Measurements from ENCODE around the gene NRP2.

DNA sequence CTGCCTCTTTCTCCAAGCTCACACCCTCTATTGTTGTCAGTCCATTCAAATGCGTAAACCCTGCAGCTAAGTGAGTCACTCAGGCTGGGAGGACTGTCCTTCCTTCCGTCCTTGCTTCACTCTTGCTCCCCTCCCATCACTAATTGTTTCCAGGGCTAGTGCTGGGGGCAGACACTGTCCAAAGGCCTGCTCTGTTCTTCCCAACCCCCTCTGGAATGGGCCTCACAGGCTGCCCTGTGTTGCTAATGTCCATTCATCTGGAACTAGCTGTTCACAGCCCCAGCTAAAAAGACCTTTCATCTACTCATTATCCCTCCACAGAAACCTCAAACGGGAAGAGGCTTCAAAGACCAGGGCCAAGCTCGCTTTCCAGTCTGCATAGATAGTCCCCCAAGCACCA lies 31.9 kb upstream of the NRP2 start:
- no peak for TF ChIP-seq SIN3A (IDR thresholded peaks at IDR 0.05; ENCODE audit: low read depth)
- TF ChIP-seq TCF7L2 (IDR thresholded peaks at IDR 0.05; ENCODE audit: borderline replicate concordance, extremely low read depth, insufficient read depth, insufficient read length) = no peak
- TF ChIP-seq, protein P1, sequence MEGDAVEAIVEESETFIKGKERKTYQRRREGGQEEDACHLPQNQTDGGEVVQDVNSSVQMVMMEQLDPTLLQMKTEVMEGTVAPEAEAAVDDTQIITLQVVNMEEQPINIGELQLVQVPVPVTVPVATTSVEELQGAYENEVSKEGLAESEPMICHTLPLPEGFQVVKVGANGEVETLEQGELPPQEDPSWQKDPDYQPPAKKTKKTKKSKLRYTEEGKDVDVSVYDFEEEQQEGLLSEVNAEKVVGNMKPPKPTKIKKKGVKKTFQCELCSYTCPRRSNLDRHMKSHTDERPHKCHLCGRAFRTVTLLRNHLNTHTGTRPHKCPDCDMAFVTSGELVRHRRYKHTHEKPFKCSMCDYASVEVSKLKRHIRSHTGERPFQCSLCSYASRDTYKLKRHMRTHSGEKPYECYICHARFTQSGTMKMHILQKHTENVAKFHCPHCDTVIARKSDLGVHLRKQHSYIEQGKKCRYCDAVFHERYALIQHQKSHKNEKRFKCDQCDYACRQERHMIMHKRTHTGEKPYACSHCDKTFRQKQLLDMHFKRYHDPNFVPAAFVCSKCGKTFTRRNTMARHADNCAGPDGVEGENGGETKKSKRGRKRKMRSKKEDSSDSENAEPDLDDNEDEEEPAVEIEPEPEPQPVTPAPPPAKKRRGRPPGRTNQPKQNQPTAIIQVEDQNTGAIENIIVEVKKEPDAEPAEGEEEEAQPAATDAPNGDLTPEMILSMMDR (IDR thresholded peaks at IDR 0.05 in 2 of 3, conservative IDR thresholded peaks at IDR 0.05 in 1 of 3; ENCODE audit: borderline replicate concordance in 1 of 3, insufficient read depth in 1 of 3, low read depth in 2 of 3, low read length in 2 of 3) = no peak
- TF ChIP-seq EZH2 (IDR thresholded peaks at IDR 0.05) = no peak
- no peak for TF ChIP-seq CEBPB (IDR thresholded peaks at IDR 0.05; ENCODE audit: low read depth)
- TF ChIP-seq, protein P2, sequence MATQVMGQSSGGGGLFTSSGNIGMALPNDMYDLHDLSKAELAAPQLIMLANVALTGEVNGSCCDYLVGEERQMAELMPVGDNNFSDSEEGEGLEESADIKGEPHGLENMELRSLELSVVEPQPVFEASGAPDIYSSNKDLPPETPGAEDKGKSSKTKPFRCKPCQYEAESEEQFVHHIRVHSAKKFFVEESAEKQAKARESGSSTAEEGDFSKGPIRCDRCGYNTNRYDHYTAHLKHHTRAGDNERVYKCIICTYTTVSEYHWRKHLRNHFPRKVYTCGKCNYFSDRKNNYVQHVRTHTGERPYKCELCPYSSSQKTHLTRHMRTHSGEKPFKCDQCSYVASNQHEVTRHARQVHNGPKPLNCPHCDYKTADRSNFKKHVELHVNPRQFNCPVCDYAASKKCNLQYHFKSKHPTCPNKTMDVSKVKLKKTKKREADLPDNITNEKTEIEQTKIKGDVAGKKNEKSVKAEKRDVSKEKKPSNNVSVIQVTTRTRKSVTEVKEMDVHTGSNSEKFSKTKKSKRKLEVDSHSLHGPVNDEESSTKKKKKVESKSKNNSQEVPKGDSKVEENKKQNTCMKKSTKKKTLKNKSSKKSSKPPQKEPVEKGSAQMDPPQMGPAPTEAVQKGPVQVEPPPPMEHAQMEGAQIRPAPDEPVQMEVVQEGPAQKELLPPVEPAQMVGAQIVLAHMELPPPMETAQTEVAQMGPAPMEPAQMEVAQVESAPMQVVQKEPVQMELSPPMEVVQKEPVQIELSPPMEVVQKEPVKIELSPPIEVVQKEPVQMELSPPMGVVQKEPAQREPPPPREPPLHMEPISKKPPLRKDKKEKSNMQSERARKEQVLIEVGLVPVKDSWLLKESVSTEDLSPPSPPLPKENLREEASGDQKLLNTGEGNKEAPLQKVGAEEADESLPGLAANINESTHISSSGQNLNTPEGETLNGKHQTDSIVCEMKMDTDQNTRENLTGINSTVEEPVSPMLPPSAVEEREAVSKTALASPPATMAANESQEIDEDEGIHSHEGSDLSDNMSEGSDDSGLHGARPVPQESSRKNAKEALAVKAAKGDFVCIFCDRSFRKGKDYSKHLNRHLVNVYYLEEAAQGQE (IDR thresholded peaks at IDR 0.05; ENCODE audit: low read depth) = no peak

Data from HCT116 (cell line).